ENCODE results near the gene CPM. TPM values are rescaled to one million over a fixed set of nuclear protein-coding genes. Genes with fewer than 3 reads are reported as not detected.
"Not testable (repeated sequence)": the region's sequence is repeated elsewhere in the genome, so short reads cannot be mapped to it uniquely, and the experiment has no call there.

The CPM gene
- total and polyA plus RNA-seq, 4 donors: 14.2 to 65.0 (median 24.0) TPM

DNA sequence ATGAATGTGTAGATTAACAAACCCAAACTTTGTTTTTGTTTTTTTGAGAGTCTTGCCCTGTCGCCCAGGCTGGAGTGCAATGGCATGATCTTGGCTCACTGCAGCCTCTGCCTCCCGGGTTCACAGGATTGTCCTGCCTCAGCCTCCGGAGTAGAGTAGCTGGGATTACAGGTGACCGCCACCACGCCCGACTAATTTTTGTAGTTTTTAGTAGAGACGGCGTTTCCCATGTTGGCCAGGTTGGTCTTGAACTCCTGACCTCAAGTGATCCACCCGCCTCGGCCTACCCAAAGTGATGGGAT, 125.7 kb downstream of the CPM start:
- H3K27ac ChIP-seq (ENCODE audit: low read depth in 1 of 2, low read length in 2 of 2): peak overlapping the region; percentile 100
- not testable (repeated sequence) for H3K36me3 ChIP-seq (ENCODE audit: control insufficient read depth in 4 of 4, insufficient read depth in 3 of 4, low read depth in 1 of 4, low read length in 3 of 4); H3K27me3 ChIP-seq (ENCODE audit: control insufficient read depth in 4 of 4, insufficient read depth in 4 of 4, low read length in 3 of 4); H3K9me3 ChIP-seq (ENCODE audit: control insufficient read depth in 4 of 4, low read length in 3 of 4); DNase-seq (ENCODE audit: low spot score)
- H3K9ac ChIP-seq (ENCODE audit: low read depth in 1 of 2, low read length in 2 of 2): peak overlapping the region; percentile 80 to 84
- peak; percentile 14 for TF ChIP-seq YY1 (IDR thresholded peaks at IDR 0.05)
- peak overlapping the region; percentile 83 to 97 (median 93) for H3K4me3 ChIP-seq (ENCODE audit: low read depth in 1 of 3, low read length in 3 of 3)
- peaks cover 0 to 16% (median 4%) of the 10 kb centered on the region in 4 donors for H3K4me1 ChIP-seq (ENCODE audit: control insufficient read depth in 4 of 4, insufficient read depth in 4 of 4, low read length in 3 of 4)
- WGBS: 5% methylated on average over 10 of the region's 10 CpGs

DNA sequence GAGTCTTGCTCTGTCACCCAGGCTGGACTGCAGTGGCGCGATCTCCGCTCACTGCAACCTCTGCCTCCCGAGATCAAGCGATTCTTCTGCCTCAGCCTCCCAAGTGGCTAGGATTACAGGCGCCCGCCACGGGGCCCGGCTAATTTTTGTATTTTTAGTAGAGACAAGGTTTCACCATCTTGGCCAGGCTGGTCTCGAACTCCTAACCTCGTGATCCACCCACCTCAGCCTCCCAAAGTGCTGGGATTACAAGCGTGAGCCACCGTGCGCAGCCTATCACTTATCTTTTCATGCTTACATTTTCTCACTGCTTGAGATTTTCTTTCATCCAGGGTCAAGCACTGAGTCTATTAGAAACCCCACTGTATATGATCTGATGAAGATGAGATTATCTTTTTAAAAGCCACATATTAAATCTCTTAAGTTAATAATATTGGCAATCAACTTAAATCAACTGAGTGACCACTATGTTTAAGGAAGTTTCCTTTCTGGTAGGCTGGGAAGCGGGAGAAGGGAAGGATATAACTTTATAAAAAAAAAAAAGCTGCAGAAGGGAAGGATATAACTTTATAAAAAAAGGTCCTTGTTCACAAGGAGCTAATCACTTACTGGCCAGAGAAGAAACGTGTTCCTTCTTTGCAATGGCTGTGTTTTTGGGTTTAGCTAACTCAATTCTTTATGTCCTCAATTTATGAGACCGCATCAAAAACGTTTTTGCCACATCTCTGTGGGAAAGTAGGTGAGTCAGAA, 126.3 kb downstream of the CPM start:
- Histone ChIP-seq H3K27me3 (ENCODE audit: control insufficient read depth in 4 of 4, insufficient read depth in 4 of 4, low read length in 3 of 4) (no peaks in the 10 kb centered on the region), H3K27ac (ENCODE audit: low read depth in 1 of 2, low read length in 2 of 2) (peak overlapping the region; percentile 23 to 100), H3K9me3 (ENCODE audit: control insufficient read depth in 4 of 4, low read length in 3 of 4) (no peaks in the 10 kb centered on the region), H3K9ac (ENCODE audit: low read depth in 1 of 2, low read length in 2 of 2) (peak overlapping the region; percentile 80 to 89), H3K4me1 (ENCODE audit: control insufficient read depth in 4 of 4, insufficient read depth in 4 of 4, low read length in 3 of 4) (peaks cover 0 to 15% (median 4%) of the 10 kb centered on the region in 4 donors), H3K4me3 (ENCODE audit: low read depth in 1 of 3, low read length in 3 of 3) (peak overlapping the region in 2 of 3 donors; percentile 93 to 97), H3K36me3 (ENCODE audit: control insufficient read depth in 4 of 4, insufficient read depth in 3 of 4, low read depth in 1 of 4, low read length in 3 of 4) (peaks cover 0 to 5% (median 3%) of the 10 kb centered on the region in 4 donors)
- TF ChIP-seq HNF4A (conservative IDR thresholded peaks at IDR 0.05): no peak
- DNase-seq (ENCODE audit: low spot score): no peak
- WGBS: 71% methylated on average over 18 of the region's 18 CpGs

DNA sequence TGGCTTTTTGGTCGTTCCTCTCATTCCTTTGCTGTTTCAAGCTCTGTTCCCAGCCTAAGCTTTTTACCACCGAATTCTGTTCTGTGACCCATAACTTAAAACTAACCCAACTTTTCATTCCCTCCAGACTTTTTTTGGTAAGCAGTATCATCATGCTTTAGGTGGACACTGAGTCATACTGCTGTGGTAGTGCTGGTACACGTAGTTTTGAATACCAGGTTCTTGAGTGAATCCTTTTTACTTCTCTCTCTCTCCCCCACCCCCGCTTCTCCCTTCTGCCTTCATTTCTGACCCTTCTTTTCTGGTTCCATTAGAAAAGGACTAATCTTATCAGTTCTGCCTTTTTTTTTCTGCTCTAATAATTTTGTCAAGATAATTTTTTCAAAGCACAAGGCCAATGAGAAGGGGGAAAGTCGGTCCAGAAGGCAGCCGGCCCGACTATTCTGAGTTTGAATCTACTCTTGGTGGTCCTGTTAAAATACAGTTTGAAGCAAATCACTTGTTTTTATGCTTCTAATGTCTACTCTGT, 127.3 kb downstream of the CPM start:
- TF ChIP-seq GABPA (IDR thresholded peaks at IDR 0.05 in 1 of 2, conservative IDR thresholded peaks at IDR 0.05 in 1 of 2) (no peak), NR2F2 (IDR thresholded peaks at IDR 0.05) (no peak), FOXA1 (IDR thresholded peaks at IDR 0.05) (no peak), RAD21 (IDR thresholded peaks at IDR 0.05) (no peak), TAF1 (conservative IDR thresholded peaks at IDR 0.05) (no peak), YY1 (IDR thresholded peaks at IDR 0.05) (no peak), HNF4A (conservative IDR thresholded peaks at IDR 0.05) (no peak), HNF4G (IDR thresholded peaks at IDR 0.05) (no peak)
- TF ChIP-seq, protein P1, sequence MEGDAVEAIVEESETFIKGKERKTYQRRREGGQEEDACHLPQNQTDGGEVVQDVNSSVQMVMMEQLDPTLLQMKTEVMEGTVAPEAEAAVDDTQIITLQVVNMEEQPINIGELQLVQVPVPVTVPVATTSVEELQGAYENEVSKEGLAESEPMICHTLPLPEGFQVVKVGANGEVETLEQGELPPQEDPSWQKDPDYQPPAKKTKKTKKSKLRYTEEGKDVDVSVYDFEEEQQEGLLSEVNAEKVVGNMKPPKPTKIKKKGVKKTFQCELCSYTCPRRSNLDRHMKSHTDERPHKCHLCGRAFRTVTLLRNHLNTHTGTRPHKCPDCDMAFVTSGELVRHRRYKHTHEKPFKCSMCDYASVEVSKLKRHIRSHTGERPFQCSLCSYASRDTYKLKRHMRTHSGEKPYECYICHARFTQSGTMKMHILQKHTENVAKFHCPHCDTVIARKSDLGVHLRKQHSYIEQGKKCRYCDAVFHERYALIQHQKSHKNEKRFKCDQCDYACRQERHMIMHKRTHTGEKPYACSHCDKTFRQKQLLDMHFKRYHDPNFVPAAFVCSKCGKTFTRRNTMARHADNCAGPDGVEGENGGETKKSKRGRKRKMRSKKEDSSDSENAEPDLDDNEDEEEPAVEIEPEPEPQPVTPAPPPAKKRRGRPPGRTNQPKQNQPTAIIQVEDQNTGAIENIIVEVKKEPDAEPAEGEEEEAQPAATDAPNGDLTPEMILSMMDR (IDR thresholded peaks at IDR 0.05; ENCODE audit: low read depth, low read length, missing input control): no peak
- TF ChIP-seq, protein P2, sequence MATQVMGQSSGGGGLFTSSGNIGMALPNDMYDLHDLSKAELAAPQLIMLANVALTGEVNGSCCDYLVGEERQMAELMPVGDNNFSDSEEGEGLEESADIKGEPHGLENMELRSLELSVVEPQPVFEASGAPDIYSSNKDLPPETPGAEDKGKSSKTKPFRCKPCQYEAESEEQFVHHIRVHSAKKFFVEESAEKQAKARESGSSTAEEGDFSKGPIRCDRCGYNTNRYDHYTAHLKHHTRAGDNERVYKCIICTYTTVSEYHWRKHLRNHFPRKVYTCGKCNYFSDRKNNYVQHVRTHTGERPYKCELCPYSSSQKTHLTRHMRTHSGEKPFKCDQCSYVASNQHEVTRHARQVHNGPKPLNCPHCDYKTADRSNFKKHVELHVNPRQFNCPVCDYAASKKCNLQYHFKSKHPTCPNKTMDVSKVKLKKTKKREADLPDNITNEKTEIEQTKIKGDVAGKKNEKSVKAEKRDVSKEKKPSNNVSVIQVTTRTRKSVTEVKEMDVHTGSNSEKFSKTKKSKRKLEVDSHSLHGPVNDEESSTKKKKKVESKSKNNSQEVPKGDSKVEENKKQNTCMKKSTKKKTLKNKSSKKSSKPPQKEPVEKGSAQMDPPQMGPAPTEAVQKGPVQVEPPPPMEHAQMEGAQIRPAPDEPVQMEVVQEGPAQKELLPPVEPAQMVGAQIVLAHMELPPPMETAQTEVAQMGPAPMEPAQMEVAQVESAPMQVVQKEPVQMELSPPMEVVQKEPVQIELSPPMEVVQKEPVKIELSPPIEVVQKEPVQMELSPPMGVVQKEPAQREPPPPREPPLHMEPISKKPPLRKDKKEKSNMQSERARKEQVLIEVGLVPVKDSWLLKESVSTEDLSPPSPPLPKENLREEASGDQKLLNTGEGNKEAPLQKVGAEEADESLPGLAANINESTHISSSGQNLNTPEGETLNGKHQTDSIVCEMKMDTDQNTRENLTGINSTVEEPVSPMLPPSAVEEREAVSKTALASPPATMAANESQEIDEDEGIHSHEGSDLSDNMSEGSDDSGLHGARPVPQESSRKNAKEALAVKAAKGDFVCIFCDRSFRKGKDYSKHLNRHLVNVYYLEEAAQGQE (IDR thresholded peaks at IDR 0.05): no peak
- H3K9me3 ChIP-seq (ENCODE audit: control insufficient read depth in 4 of 4, low read length in 3 of 4): no peaks in the 10 kb centered on the region
- H3K36me3 ChIP-seq (ENCODE audit: control insufficient read depth in 4 of 4, insufficient read depth in 3 of 4, low read depth in 1 of 4, low read length in 3 of 4): peaks cover 0 to 5% (median 3%) of the 10 kb centered on the region in 4 donors
- H3K4me1 ChIP-seq (ENCODE audit: control insufficient read depth in 4 of 4, insufficient read depth in 4 of 4, low read length in 3 of 4): peaks cover 0 to 15% (median 4%) of the 10 kb centered on the region in 4 donors
- peak overlapping the region; percentile 78 to 89 for H3K9ac ChIP-seq (ENCODE audit: low read depth in 1 of 2, low read length in 2 of 2)
- peak overlapping the region; percentile 53 to 97 (median 64) for H3K4me3 ChIP-seq (ENCODE audit: low read depth in 1 of 3, low read length in 3 of 3)
- H3K27ac ChIP-seq (ENCODE audit: low read depth in 1 of 2, low read length in 2 of 2): peak overlapping the region; percentile 50 to 86
- WGBS: 54% methylated on average over 7 of the region's 7 CpGs
- H3K27me3 ChIP-seq (ENCODE audit: control insufficient read depth in 4 of 4, insufficient read depth in 4 of 4, low read length in 3 of 4): no peaks in the 10 kb centered on the region
- DNase-seq (ENCODE audit: low spot score): no peak
